NCI-H82 (cell line): ENCODE measurements around the gene FGF22.

Experiments
- DNase-seq: peaks from one replicate; lab custom pipeline; 2025; lab: John Stamatoyannopoulos, UW

Gene FGF22

GRCh38 chr19:644363-644762 lies 4.7 kb downstream of the FGF22 start:
- DNase-seq: peak; percentile 46

GRCh38 chr19:644789-645188 lies 5.1 kb downstream of the FGF22 start:
- no peak for DNase-seq

DNA sequence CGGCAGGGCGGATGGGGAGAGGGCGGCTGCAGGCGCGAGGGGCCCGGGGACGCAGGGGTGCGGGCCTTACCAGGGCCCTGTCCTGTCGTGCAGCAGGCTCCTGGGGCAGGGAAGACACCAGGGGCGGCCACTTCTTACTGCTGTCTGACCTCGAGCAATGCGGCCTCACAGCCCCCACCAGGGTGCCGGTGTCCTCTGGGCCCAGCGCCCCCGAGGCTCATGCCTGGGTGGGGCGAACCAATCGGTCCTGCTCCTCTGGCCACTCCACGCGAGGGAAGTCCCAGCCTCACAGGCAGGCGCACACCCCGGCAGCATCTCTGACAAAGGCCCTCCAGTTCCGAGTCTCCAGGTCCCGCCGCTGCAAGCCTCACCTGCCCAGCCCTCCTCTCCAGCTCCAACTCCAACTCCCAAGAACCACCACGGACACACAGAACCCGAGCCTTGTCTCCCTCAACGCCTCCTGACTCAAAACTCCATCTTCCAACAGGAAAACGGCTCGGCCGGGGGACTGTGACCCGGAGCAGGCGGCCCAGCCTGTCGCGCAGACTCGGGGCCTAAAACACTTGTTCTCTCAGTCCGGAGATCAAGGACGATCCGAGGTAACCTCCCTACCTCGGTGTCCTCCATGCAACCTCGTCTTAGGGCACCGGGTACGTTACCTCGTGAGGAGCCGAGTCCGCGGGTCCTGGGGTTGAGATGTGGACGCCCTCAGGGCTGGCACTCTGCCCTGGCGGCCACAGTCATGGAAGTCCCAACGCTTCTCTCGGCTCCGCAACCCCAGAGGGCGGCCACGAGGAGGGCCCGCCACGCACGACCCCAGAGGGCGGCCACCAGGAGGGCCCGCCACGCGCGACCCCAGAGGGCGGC lies 6.5 kb downstream of the FGF22 start:
- no peak for DNase-seq

- no peak for DNase-seq
These were observed 7.3 kb downstream of the FGF22 start for GRCh38 chr19:646779-647565.

GRCh38 chr19:647566-648284 lies 8.0 kb downstream of the FGF22 start:
- DNase-seq: no peak

DNA sequence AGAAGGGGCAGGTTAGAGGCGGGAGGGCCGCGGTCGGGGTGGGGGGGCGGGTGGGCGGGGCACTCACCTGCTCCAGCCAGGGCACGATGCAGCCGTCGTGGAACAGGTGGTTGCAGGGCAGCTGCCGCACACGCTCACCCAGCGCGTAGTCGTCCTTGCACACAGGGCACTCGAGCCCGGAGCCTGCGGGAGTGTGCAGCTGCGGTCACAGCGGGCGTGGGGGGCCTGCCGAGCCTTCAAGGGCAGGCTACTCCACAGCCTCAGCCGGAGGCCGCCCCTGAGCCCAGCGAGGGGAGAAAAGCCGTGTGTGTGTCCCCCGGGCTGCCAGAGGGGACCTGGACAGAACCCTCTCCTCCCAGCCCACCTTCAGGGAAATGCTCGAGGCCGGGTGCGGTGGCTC lies 8.6 kb downstream of the FGF22 start:
- DNase-seq: no peak

DNA sequence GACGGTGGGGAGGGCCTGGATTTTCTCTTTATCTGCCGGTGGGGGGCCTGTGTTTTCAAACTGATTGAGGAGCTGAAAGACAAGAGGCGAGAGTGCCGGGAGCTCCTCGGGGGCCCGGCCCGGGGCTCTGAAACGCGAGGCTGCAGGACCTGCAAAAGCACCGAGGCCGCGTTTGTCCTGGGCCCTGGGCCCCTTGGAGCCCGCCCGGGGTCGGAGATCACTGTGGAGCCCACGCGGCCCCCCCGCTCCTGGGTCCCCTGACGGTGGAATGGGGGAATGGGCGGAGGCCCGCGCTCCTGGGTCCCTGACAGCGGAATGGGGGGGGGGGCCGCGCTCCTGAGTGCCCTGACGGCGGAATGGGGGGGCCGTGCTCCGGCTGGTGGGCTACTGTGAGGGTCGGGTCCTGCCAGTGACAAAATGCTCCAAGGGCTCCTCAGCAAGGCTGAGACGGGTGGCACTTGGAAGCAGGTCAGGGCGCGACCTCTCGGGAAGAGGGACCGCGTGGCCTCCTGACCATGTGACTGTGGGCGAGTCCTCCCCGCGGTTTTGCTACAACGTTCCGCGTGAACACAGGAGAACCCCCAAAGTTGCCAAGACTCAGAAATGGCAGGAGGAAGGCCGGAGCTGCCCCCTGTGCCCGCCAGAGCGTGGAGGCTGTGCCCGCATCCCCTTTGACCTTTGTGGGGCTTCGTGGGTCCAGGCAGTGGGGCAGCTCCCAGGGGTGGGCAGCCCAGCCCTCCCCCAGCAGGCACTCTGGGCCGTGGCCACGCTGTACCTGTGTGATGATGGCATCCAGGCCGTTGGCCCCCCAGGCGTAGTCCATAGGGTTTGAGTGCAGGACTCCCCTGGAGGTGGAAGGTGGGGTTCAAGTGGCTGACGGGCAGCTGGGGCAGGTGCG lies 9.5 kb downstream of the FGF22 start:
- DNase-seq: no peak

DNA sequence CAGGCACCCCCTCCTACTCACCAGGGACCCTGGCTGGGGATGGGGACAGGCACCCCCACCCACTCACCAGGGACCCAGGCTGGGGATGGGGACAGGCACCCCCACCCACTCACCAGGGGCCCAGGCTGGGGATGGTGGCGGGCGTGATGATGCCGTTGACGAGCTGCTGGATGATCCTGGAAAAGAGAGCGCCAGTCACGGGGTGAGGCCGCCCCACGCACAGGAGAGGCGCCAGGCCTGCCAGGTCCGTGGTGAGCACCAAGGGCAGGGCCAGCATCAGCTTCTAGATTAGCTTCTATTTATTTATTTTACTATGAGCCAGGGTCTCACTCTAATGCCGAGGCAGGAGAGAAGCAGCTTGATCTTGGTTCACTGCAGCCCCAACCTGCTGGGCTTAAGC lies 10.4 kb downstream of the FGF22 start:
- no peak for DNase-seq

GRCh38 chr19:651114-651818 lies 11.6 kb downstream of the FGF22 start:
- no peak for DNase-seq

GRCh38 chr19:651991-652390 lies 12.3 kb downstream of the FGF22 start:
- DNase-seq: no peak

GRCh38 chr19:652467-653389 lies 13.0 kb downstream of the FGF22 start:
- no peak for DNase-seq

DNA sequence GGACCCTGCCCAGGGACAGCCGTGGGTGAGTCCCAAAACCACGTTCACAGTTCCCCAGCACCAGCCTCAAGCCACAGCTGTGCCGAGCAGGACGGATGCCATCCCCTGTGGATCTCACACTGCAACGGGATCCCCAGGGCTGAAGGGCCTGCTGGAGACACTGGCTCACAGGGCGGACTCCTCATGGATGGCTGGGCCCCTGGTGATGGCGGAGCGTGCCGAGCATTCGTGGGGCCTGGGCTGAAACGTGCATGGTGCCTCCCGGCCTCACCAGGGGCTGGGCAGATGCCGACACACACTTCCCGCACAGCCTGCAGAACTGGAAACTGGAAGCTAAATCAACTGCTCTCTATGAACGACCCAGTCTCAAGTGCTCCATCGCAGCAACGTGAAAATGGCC lies 13.7 kb downstream of the FGF22 start:
- DNase-seq: no peak

- DNase-seq: no peak
These were observed 16.0 kb downstream of the FGF22 start for GRCh38 chr19:655691-656090.

- DNase-seq: no peak
These were observed 17.3 kb downstream of the FGF22 start for GRCh38 chr19:656751-657559.

DNA sequence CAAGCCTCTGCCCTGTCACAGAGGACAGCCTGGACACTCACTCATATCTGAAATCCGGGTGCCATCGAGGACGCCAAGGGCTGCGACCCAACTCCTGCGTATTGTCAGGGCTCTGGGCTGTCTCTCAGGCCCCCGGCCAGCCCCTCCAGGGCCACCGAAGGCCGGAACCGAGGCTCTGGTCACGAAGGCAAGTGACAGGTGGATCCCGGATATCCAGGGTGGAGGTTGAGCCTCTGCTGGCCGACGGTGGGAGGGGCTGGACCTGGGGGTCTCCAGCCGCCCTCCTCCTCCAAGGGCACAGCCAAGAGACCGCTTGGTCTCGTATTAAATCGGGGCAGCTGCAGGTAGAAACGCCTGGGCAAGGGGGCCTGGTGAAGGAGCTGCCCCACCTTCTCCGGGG lies 17.9 kb downstream of the FGF22 start:
- no peak for DNase-seq

GRCh38 chr19:658059-658839 lies 18.6 kb downstream of the FGF22 start:
- DNase-seq: no peak

GRCh38 chr19:658916-659839 lies 19.5 kb downstream of the FGF22 start:
- no peak for DNase-seq
